ENCODE results near the gene SCFD2. TPM values are rescaled to one million over a fixed set of nuclear protein-coding genes. Genes with fewer than 3 reads are reported as not detected.

The SCFD2 gene
- total and polyA plus RNA-seq, 10 of the 15 experiments (the other 5 are each of a cell fraction or from before 2014, with no cell fraction given) = 4.8 to 37.6 (median 24.9) TPM

DNA sequence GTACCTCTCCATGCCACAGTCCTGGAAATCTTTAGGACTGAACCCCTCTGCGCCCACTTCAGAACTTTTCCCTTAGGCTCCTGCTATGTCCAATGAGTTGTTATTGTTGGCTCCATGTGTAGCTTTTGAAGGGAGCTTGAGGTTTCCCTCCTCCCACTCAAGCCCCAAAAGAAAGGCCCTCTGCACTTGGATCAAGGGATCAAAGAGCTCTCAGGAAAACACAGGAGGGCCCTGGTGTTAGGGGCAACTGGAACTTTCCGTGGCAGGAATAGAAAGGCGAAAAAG is 368.8 kb downstream of the SCFD2 start:
- Histone ChIP-seq H3K27ac (ENCODE audit: control insufficient read depth, insufficient read depth) (no peak overlapping the region), H3K4me2 (ENCODE audit: control insufficient read depth, insufficient read depth) (no peak overlapping the region), H3K27me3 (replicated peaks in 1 of 2; ENCODE audit: control insufficient read depth in 2 of 2, insufficient read depth in 2 of 2, low read length in 1 of 2) (no peaks in the 10 kb centered on the region), H3K9me3 (replicated peaks; ENCODE audit: control insufficient read depth, insufficient read depth, low read length) (no peaks in the 10 kb centered on the region), H3K4me1 (ENCODE audit: control insufficient read depth, insufficient read depth, low read length) (no peaks in the 10 kb centered on the region), H4K20me1 (ENCODE audit: control insufficient read depth, insufficient read depth) (no peaks in the 10 kb centered on the region), H2AFZ (ENCODE audit: control insufficient read depth, low read depth, low read length) (no peak overlapping the region), H3K79me2 (ENCODE audit: control insufficient read depth, insufficient read depth, low read length) (no peaks in the 10 kb centered on the region), H3K4me3 (no peak overlapping the region), H3K36me3 (ENCODE audit: control insufficient read depth in 2 of 2, insufficient read depth in 2 of 2, low read length in 1 of 2) (no peaks in the 10 kb centered on the region), H3K9ac (ENCODE audit: control insufficient read depth, insufficient read depth, low read length) (no peak overlapping the region)
- FAIRE-seq (no peak), ATAC-seq (no peak), DNase-seq (ENCODE audit: low read depth, low spot score) (no peak)
- TF ChIP-seq RELA (IDR thresholded peaks at IDR 0.05; ENCODE audit: borderline replicate concordance, partially characterized antibody) (no peak), YY1 (IDR thresholded peaks at IDR 0.05; ENCODE audit: low read depth, low read length) (no peak), EP300 (IDR thresholded peaks at IDR 0.05; ENCODE audit: borderline replicate concordance in 1 of 2, control insufficient read depth in 1 of 2, low read depth in 2 of 2, low read length in 2 of 2) (no peak)
- ChIA-PET SMC1A (ENCODE audit: uncharacterized antibody, unreplicated experiment) (interaction anchor here (0.9 kb wide), 1 partner anchor 1230 kb away, joined by 3 read pairs; no protein-coding TSS in a partner anchor), POLR2A (no interaction called here), CTCF (interaction anchor here (1.3 to 1.9 kb wide), 2 partner anchors 12 to 15 kb away, joined by 4 read pairs; no protein-coding TSS in a partner anchor), RAD21 (ENCODE audit: unreplicated experiment) (no interaction called here)
- intact Hi-C loops (cut with micrococcal nuclease; ENCODE audit: unreplicated experiment) (no loop called here), in situ Hi-C loops (cut with MboI) (no loop called here)
- BruUV-seq (replicated peaks) = no TSS peak
- WGBS (ENCODE audit: insufficient coverage, insufficient replicate concordance, low lambda C conversion rate, missing lambda C conversion rate) = 100% methylated on average over 3 of the region's 3 CpGs

- H3K27me3 ChIP-seq (replicated peaks in 1 of 2; ENCODE audit: control insufficient read depth in 2 of 2, insufficient read depth in 2 of 2, low read length in 1 of 2) = no peaks in the 10 kb centered on the region
- CTCF ChIA-PET = interaction anchor here (0.8 to 1.3 kb wide), 3 partner anchors 14 to 85 kb away, joined by 3 to 4 read pairs (median 3); no protein-coding TSS in a partner anchor
- TF ChIP-seq SIN3A (IDR thresholded peaks at IDR 0.05; ENCODE audit: low read depth, low read length) = no peak
- TF ChIP-seq HDAC6 (IDR thresholded peaks at IDR 0.05; ENCODE audit: unreplicated experiment) = no peak
- TF ChIP-seq RB1 (IDR thresholded peaks at IDR 0.05; ENCODE audit: borderline replicate concordance) = no peak
- no peak for TF ChIP-seq HDAC2 (IDR thresholded peaks at IDR 0.05)
- no peak for TF ChIP-seq GABPA (IDR thresholded peaks at IDR 0.05; ENCODE audit: low read depth)
- no peak for TF ChIP-seq SKIL (IDR thresholded peaks at IDR 0.05; ENCODE audit: low read depth, poor library complexity, severe bottlenecking)
- TF ChIP-seq SPI1 (IDR thresholded peaks at IDR 0.05; ENCODE audit: borderline replicate concordance, insufficient read depth, low read depth, low read length) = no peak
- no peak for TF ChIP-seq ZBTB4 (CRISPR knock-in tag; IDR thresholded peaks at IDR 0.05)
- H3K4me3 ChIP-seq = no peak overlapping the region
- DNase-seq (ENCODE audit: low read depth, low spot score) (no peak), FAIRE-seq (no peak), ATAC-seq (no peak)
- H3K4me1 ChIP-seq (ENCODE audit: control insufficient read depth, insufficient read depth, low read length) = no peaks in the 10 kb centered on the region
- no peak overlapping the region for H3K9ac ChIP-seq (ENCODE audit: control insufficient read depth, insufficient read depth, low read length)
- WGBS (ENCODE audit: insufficient coverage, insufficient replicate concordance, low lambda C conversion rate, missing lambda C conversion rate) = over 99% methylated on average over 6 of the region's 7 CpGs
- RAD21 ChIA-PET (ENCODE audit: unreplicated experiment) = no interaction called here
- H3K27ac ChIP-seq (ENCODE audit: control insufficient read depth, insufficient read depth) = no peak overlapping the region
- no TSS peak for BruUV-seq (replicated peaks)
- H3K36me3 ChIP-seq (ENCODE audit: control insufficient read depth in 2 of 2, insufficient read depth in 2 of 2, low read length in 1 of 2) = no peaks in the 10 kb centered on the region
- no peaks in the 10 kb centered on the region for H4K20me1 ChIP-seq (ENCODE audit: control insufficient read depth, insufficient read depth)
- no peaks in the 10 kb centered on the region for H3K79me2 ChIP-seq (ENCODE audit: control insufficient read depth, insufficient read depth, low read length)
- POLR2A ChIA-PET = no interaction called here
- H2AFZ ChIP-seq (ENCODE audit: control insufficient read depth, low read depth, low read length) = no peak overlapping the region
- intact Hi-C loops (cut with micrococcal nuclease; ENCODE audit: unreplicated experiment) (no loop called here), in situ Hi-C loops (cut with MboI) (no loop called here)
- SMC1A ChIA-PET (ENCODE audit: uncharacterized antibody, unreplicated experiment) = interaction anchor here (0.9 kb wide), 1 partner anchor 1230 kb away, joined by 3 read pairs; no protein-coding TSS in a partner anchor
- no peak overlapping the region for H3K4me2 ChIP-seq (ENCODE audit: control insufficient read depth, insufficient read depth)
- no peaks in the 10 kb centered on the region for H3K9me3 ChIP-seq (replicated peaks; ENCODE audit: control insufficient read depth, insufficient read depth, low read length)
Measured at GRCh38 chr4:52996261-52997131, 369.4 kb downstream of the SCFD2 start.
